Measurements from ENCODE around the gene C2CD2.

C2CD2 gene

GRCh38 chr21:41881051-41881450, 72.8 kb downstream of the C2CD2 start:
- no peak for DNase-seq

DNA sequence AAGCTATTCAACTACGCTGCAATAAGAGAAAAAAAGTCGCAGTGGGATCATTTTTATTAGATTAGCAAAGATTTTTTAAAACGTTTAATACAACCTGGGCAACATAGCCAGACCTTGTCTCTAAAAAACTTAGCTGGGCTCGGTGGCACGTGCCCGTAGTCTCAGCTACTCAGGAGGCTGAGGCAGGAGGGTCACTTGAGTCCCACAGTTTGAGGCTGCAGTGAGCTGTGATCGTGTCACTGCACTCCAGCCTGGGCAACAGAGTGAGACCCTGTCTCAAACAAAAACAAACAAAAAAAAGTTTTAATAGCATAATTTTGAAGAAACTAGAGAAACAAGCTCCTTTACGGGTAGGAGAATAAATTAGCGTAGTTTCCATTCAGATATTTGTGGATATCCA, 73.7 kb downstream of the C2CD2 start:
- no peak for DNase-seq

DNA sequence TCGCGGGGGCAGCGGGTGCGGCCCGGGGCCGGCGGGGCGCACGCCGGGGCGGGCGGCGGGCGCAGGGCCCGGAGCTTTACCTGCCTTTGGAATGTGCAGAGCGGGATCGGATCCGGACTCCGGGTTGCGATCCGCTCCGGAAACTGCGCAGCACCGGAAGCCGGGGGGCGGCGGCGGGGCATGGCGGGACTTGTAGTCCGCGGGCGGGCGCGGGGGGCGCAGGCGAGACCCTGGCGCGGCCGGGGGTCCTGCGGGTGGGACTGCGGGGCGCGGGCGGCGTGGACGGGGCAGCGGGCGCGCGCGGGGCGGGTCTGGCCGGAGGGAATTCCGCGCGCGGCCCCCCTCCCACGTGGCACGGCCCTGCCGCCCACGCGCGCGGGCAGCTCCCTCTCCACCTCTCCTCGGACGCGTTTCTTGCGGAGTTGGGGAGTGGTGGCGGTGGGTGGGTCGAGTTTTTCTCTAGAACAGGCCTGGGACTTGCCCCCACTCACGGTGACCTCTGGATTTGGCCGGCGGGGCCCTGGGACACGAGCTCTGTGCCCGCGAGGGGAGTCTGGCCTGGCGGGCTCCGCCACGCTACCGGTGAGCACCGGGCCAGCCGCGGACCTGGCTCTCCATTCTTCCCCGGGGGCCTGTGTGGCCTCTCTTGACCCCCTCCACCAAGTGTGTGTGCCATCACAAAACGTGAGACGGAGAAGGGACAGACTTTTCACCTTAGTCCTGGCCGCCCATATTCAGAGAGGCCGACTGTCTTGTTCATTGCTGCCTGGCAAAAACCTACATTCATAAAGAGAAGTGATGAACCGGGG, 74.4 kb downstream of the C2CD2 start, which contains the start of gene PRDM15:
TSS of gene PRDM15 (minus strand) at position 155 of the 809 bp plus-strand sequence. CDS start 18,981 bp downstream, outside the sequence.
- peak; percentile 38 to 87 for DNase-seq

- peak; percentile 28 to 90 for DNase-seq
These were observed 75.0 kb downstream of the C2CD2 start for GRCh38 chr21:41878831-41879189.

- peak; percentile 47 to 62 for DNase-seq
These were observed 75.7 kb downstream of the C2CD2 start for GRCh38 chr21:41877901-41878830.

DNA sequence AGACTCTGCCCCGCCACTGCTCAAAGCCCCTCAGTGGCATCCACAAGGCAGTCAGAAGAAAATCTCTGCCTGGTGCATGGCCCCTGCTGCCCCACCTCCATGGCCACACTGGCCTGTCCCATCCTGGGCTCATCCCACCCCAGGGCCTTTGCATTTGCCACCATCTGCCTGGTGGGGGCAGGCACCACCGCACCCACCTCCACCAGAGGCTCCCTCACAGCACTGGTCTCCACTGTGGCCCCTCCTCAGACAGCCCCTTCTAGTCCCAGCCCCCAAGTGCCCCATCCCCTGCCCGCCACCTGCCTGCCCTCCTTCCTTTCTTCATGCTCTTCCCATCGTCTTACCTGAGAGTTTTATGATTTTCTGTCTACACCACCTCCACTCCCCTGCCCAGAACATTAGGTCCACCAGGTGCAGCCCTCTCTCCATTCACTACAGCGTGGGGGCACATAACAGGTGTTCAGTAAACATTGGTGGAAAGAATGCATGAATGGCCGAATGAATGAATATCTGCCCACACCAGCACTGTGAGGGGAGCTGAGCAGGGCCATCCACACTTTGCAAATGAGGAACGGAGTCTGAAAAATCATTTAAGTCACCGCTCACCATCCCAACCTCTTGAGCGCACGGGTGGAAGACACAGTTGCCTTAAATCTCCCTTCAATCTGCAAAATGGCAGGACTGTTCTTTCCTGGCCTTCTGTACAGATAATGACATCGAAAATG, 76.7 kb downstream of the C2CD2 start:
- DNase-seq = no peak

DNA sequence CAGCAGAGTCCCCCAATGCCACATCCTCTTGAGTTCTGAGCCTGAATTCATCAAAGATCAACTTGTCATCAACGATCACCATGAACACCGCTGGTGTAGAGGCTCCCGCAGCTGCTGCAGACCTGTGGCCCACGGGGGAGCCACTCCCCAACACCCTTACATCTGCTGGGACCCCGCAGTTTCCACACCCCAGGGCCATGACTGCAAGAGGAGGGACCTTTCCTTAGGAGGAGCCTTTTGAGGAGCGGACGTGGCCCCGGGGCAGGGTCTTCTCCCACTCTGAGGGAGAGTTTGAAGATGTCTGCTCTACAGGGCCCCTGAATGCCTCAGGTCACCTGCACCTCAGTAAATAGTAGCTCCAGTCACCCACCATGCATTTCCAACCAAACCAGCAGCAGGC, 77.4 kb downstream of the C2CD2 start:
- DNase-seq = no peak

DNA sequence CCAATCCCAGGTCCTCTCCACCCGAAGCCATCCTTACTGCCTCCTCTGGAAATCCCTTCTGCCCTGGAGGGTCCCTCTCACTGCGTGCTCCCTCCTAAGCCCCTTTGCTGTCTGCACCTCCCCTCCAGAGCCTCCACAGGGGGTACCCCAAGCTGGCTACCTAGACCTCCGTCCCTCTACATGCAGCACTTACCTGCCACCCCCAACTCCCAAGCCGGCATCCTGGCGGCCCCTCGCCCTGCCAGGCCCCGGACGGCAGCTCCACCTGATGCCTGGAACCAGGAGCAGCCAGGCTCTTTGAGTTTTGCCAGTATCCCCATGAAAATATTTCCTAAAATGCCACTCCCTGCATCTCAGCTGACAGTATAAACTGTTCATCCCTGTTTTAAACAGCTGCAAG, 78.7 kb downstream of the C2CD2 start:
- no peak for DNase-seq

- DNase-seq = peak in 1 of 2 experiments; percentile 24
These were observed 79.2 kb downstream of the C2CD2 start for GRCh38 chr21:41874611-41875010.

DNA sequence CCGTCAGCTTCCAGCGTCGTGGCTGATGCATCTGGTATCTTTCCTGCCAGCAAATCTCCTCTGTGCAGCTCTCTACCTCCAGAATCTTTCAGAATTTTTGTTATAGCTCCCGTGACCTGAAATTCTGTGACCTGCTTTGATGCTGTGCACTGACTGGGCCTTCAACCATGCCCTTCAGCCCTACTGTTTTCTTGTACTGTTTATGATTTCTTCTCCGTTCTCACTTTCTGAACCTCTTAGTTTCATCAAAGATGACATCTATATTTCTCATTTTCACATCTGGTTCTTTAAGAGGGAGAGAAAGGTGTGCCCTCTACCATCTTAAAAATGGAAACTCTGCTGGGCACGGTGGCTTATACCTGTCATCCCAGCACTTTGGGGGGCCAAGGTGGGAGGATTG, 80.4 kb downstream of the C2CD2 start:
- DNase-seq = no peak

DNA sequence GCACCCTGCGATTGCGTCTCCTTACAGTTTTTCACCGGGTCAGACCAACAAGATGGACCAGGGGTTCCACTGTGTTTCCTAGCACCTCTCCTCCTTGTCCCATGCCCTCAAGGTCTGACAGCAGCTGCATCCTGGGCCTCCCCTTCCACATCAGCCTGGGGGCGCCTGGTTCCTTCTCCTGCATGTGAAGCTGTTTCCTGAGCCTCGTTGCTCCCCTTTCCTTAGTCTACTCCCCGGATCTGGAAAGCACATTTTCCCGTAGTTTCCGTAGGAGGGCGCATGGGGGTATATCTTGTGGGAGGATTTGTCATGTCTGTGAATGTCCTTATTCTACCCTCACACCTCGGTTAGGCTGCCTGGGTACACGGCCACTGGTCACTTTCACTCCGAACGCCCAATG, 80.8 kb downstream of the C2CD2 start:
- no peak for DNase-seq

GRCh38 chr21:41871293-41872030, 82.4 kb downstream of the C2CD2 start:
- DNase-seq = no peak

DNA sequence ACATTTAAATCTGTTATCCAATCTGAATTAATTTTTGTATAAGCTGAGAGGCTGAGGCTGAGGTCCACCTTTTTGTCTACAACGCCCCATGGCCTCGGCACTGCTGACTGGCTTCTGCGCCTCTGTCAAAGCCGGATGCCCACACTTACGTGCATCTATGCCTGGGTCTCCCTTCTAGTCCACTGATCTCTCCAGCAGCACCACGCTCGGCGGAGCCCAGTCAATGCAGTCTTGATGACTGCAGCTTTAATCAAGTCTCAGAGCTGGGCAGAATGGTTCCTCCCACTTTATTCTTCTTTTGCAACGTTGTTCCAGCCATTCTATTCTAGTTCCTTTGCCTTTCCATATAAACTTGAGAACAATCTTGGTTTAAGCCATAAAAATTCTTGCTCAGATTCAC, 84.0 kb downstream of the C2CD2 start:
- no peak for DNase-seq

GRCh38 chr21:41868062-41868710, 85.6 kb downstream of the C2CD2 start:
- peak; percentile 14 to 55 for DNase-seq

- no peak for DNase-seq
These were observed 86.5 kb downstream of the C2CD2 start for GRCh38 chr21:41867313-41867712.

- DNase-seq = no peak
These were observed 87.5 kb downstream of the C2CD2 start for GRCh38 chr21:41866274-41866809.

- no peak for DNase-seq
These were observed 88.6 kb downstream of the C2CD2 start for GRCh38 chr21:41865002-41865777.

- no peak for DNase-seq
These were observed 89.4 kb downstream of the C2CD2 start for GRCh38 chr21:41864311-41865001.

- DNase-seq = no peak
These were observed 90.4 kb downstream of the C2CD2 start for GRCh38 chr21:41863439-41863740.

DNA sequence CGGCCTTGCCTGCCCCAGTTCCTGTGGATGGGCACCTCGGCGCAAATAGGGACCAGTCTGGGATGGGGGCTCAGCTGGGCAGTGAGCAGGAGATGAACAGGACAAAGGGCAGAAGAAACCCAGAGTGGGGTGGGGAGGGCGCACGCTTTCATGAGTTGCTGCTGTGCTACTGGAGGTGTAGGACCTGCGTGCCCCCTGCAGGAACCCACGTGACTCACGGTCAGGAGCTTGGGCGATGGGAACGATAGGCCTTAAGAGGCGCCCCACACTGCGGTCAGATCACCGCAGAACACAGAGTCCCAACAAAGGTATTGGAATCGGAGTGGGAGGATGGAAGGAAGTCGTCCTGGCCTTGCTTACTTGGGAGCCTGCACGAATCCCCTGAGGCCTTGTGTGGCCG, 91.8 kb downstream of the C2CD2 start:
- DNase-seq = no peak
